Adrenal gland (tissue), 19 donors: ENCODE data around the gene TEX35. TPM values are rescaled to one million over a fixed set of nuclear protein-coding genes. Genes with fewer than 3 reads are reported as not detected.

Experiments
- DNase-seq, 7 donors: peaks; one replicate each; pipeline ENCODE4 v3.0.0-alpha.2; 2019 to 2020
- H3K27ac ChIP-seq, 5 donors: fragments of 200-600 bp; sonication (generic) in 4 of 5; 1 replicate in 3 of 5; 2 replicates in 2 of 5; pipeline versions ENCODE4 v1.5.1 to v1.8.0; 2016 to 2020; ENCODE audit warnings: mild to moderate bottlenecking in 1 of 5
- H3K27me3 ChIP-seq: fragments of 200-600 bp; 2 replicates; pipeline ENCODE4 v1.8.0; 2021
- H3K36me3 ChIP-seq, 2 donors: fragments of 200-600 bp; replicated peaks in 1 of 2; 1 replicate in 1 of 2; 2 replicates in 1 of 2; pipeline versions ENCODE4 v1.5.1 to v1.8.0; 2018 to 2022
- H3K4me1 ChIP-seq, 2 donors: fragments of 200-600 bp; replicated peaks in 1 of 2; 1 replicate in 1 of 2; 2 replicates in 1 of 2; pipeline versions ENCODE4 v1.5.1 to v1.8.0; 2018 to 2021
- H3K4me3 ChIP-seq, 4 donors: fragments of 200-600 bp; sonication (generic) in 3 of 4; one replicate each; pipeline ENCODE4 v1.5.1; 2016 to 2018
- H3K9me3 ChIP-seq, 3 donors: fragments of 200-600 bp; sonication (generic) in 1 of 3; replicated peaks in 1 of 3; 1 replicate in 2 of 3; 2 replicates in 1 of 3; pipeline versions ENCODE4 v1.5.1 to v1.8.0; 2016 to 2021
- CTCF ChIP-seq, 6 experiments: fragments of 450-650 bp in 4 of 6; fragments of 200-600 bp in 2 of 6; sonication (generic) in 1 of 6; IDR thresholded peaks; 1 replicate in 5 of 6; 2 replicates in 1 of 6; pipeline versions ENCODE4 v1.5.1 to v1.8.0; 2016 to 2021; ENCODE audit warnings: antibody characterized with exemption in 6 of 6, mild to moderate bottlenecking in 2 of 6, moderate library complexity in 1 of 6
- POLR2A ChIP-seq, 2 donors: fragments of 450-650 bp; IDR thresholded peaks; one replicate each; pipeline ENCODE4 v1.6.1; 2017; ENCODE audit warnings: antibody characterized with exemption in 2 of 2, mild to moderate bottlenecking in 2 of 2, moderate library complexity in 1 of 2
- WGBS, 4 donors: extraction: QIAGEN DNeasy Blood & Tissue Kit in 2 of 4; methylation state at CpG; one replicate each; pipeline versions ENCODE4 v1.1.5 to v1.1.7; 2013 to 2017; 5-methylcytosine and 5-hydroxymethylcytosine counted together
- intact Hi-C, 2 donors: fragments of 100-400 bp; cut with DNase I; formaldehyde crosslinking; loops; one replicate each; pipeline versions ENCODE4 v1.14.1 to v1.15.0; 2022 to 2023
- long read RNA-seq, 10 donors: library from polyadenylated mRNA in 3 of 10; unstranded in 2 of 10; stranded (forward) in 1 of 10; transcript quantifications; one replicate each; pipeline ENCODE4 v2.0.0 and lab custom pipeline, GENCODE V29; 2021 to 2026
- polyA plus RNA-seq, 3 donors: library from polyadenylated mRNA; stranded (reverse); fragments of 200-250 nt in 2 of 3; fragments of 350-450 nt in 1 of 3; fragmentation: Illumina TruSeq in 1 of 3; extraction: RNeasy Lipid Tissue Mini Kit (QIAGEN cat#74804) in 1 of 3; gene quantifications; one replicate each; pipeline ENCODE4 v1.2.3, GENCODE V29; 2013 to 2014
- total RNA-seq, 9 donors: library from RNA; depleted of rRNA in 4 of 9; stranded (reverse); fragments of >200 nt in 4 of 9; fragments of 120-200 nt in 1 of 9; fragmentation: NEBNext Ultra II Directional in 1 of 9; extraction: Animal tissue kit (Norgen Biotek cat#: 25700) in 1 of 9; gene quantifications; one replicate each; pipeline versions ENCODE4 v1.1.0 to v1.2.4, GENCODE V29; 2013 to 2023
- donor health status: healthy with polysubstance abuse.
- donor health status: Bipolar disorder and iron deficiency.
- donor health status: DM: yes; HTN: yes; CAD: no.
- donor health status: DM: no; HTN: no; CAD: no.
- donor health status: DM: no; HTN: no; CAD: no.
- donor health status: DM: yes; HTN: yes; CAD: no.

TEX35 gene
- total RNA-seq: not detected
- polyA plus RNA-seq: not detected
- long read RNA-seq, donor 1: 0 reads
- long read RNA-seq, donor 2: 0 reads
- long read RNA-seq, donor 3: 0 reads
- long read RNA-seq, donor 4: 0 reads
- long read RNA-seq, donor 5, partial matches to known transcripts: 0 of 1 reads
- long read RNA-seq, donor 5, other reads (novel, unspliced or antisense): 1 of 1 reads
- long read RNA-seq, donor 6: 0 reads
- long read RNA-seq, donor 7: 0 reads
- long read RNA-seq, donor 8: 0 reads
- long read RNA-seq, donor 9: 0 reads
- long read RNA-seq, donor 10: 0 reads

GRCh38 chr1:178512566-178513277, at the start of gene TEX35:
Gene TEX35 (plus strand): TSS chr1:178513109. CDS start chr1:178513189, 80 bp downstream.
- H3K36me3 ChIP-seq: no peaks in the 10 kb centered on the region
- intact Hi-C loops: no loop called here
- no peaks in the 10 kb centered on the region for H3K4me1 ChIP-seq
- H3K4me3 ChIP-seq: no peak within 1 kb of the TSS
- H3K27ac ChIP-seq: no peak within 1 kb of the TSS
- DNase-seq: no peak
- no peaks in the 10 kb centered on the region for H3K9me3 ChIP-seq
- no peaks in the 10 kb centered on the region for H3K27me3 ChIP-seq
- TF ChIP-seq POLR2A (IDR thresholded peaks at IDR 0.05): no peak
- TF ChIP-seq CTCF (IDR thresholded peaks at IDR 0.05): no peak
- WGBS, 4 donors: 93 to 97% (median 95%) methylated on average over 10 to 19 of the region's 19 CpGs

GRCh38 chr1:178464141-178464540, 48.8 kb upstream of the TEX35 start:
- no peaks in the 10 kb centered on the region for H3K27me3 ChIP-seq
- 94 to 100% (median 100%) methylated on average over 1 of the region's 1 CpG for WGBS, 4 donors
- TF ChIP-seq CTCF (IDR thresholded peaks at IDR 0.05) (no peak), POLR2A (IDR thresholded peaks at IDR 0.05) (no peak)
- no peak for DNase-seq
- no peak overlapping the region for H3K4me3 ChIP-seq
- no peak overlapping the region for H3K27ac ChIP-seq
- H3K9me3 ChIP-seq: no peaks in the 10 kb centered on the region
- H3K36me3 ChIP-seq: peaks cover 0 to 8% of the 10 kb centered on the region in 2 donors
- intact Hi-C loops: no loop called here
- no peaks in the 10 kb centered on the region for H3K4me1 ChIP-seq

GRCh38 chr1:178464566-178464965, 48.3 kb upstream of the TEX35 start:
- H3K4me3 ChIP-seq: no peak overlapping the region
- no peaks in the 10 kb centered on the region for H3K9me3 ChIP-seq
- intact Hi-C loops: no loop called here
- H3K27me3 ChIP-seq: no peaks in the 10 kb centered on the region
- H3K27ac ChIP-seq: no peak overlapping the region
- TF ChIP-seq CTCF (IDR thresholded peaks at IDR 0.05) (no peak), POLR2A (IDR thresholded peaks at IDR 0.05) (no peak)
- no peaks in the 10 kb centered on the region for H3K4me1 ChIP-seq
- DNase-seq: no peak
- H3K36me3 ChIP-seq: peaks cover 0 to 8% of the 10 kb centered on the region in 2 donors

- no peaks in the 10 kb centered on the region for H3K27me3 ChIP-seq
- H3K27ac ChIP-seq: no peak overlapping the region
- H3K36me3 ChIP-seq: peaks cover 0 to 8% of the 10 kb centered on the region in 2 donors
- H3K4me1 ChIP-seq: no peaks in the 10 kb centered on the region
- H3K9me3 ChIP-seq: no peaks in the 10 kb centered on the region
- DNase-seq: no peak
- TF ChIP-seq POLR2A (IDR thresholded peaks at IDR 0.05): no peak
- no peak for TF ChIP-seq CTCF (IDR thresholded peaks at IDR 0.05)
- intact Hi-C loops: no loop called here
- no peak overlapping the region for H3K4me3 ChIP-seq
These were observed 47.9 kb upstream of the TEX35 start for GRCh38 chr1:178465011-178465410.
